Activated CD4-positive, alpha-beta T cell treated with anti-CD3 and anti-CD28 coated beads for 4 hours (primary cell): ENCODE data around the gene MAP4K3.
A peak's percentile ranks its signal among the peaks of the same experiment; 100 is the strongest.

Experiments used
- DNase-seq, 2 donors: peaks; one replicate each; pipeline ENCODE4 v3.0.0-alpha.2; 2020

Gene MAP4K3

DNA sequence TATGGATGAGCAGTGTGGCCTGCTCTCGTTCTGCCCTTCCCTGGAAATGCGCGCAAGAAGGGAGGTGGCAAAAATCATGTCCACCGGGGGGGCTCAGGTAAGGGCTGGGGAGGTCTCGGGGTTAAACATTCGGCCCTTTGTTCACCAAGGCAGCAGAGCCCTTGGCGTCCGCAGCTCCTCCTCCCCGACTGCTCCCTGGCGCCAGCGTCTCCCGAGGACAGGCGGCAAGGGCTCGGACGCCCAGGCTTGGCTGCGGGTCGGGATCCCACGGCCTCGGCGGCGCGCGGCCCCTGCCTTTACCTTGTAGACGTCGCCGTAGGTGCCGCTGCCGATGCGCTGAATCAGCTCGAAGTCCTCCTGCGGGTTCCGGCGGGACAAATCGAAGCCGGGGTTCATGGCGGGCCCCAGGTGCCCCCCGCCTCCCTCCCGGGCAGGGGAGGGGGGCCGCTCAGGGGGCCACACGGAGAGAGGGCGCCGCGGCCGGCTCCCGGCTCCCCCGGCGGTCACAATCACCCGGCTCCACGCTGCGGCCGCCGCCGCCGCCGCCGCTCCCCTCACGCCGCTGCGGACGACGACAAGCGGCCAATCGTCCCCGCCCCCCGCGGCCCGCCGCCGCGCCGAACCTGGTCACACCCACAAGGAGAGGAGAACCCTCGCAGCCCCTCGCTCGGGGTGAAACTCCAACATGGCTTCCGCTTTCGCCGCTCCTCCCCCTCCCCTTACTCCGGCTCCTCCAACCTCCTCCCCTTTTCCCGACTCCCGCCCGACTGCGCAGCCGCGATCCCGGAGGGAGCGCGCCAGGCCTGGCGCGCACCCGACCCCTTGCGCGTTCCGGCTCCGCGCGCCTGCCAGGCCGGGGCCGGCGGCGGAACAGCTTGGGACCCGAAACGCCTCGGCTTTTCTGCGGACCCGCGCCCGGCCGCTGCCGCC is at the start of gene MAP4K3:
Gene MAP4K3 (minus strand): TSS at position 694 of the 930 bp plus-strand sequence. CDS start 298 bp downstream, at position 396.
- DNase-seq = peak; percentile 74 to 76

DNA sequence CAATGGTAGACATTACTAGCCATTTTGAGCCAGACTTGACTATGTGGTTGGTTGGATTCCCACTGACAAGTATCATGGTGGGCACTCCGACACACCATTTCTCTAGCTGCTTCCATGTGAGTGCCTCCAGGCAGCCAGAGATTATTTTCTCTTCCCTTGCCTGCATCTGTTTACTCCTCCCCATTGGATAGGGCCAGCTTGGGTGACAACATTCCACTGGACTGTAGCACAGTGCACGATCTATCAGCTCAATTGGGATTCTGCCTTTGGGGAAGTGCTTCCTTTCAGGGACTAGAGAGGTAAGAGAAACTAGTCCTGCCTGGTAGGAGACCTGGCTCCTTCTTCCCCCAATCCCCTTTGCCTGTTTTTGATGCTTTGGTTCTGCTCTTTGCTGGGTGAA is 49.0 kb upstream of the MAP4K3 start:
- DNase-seq = no peak

DNA sequence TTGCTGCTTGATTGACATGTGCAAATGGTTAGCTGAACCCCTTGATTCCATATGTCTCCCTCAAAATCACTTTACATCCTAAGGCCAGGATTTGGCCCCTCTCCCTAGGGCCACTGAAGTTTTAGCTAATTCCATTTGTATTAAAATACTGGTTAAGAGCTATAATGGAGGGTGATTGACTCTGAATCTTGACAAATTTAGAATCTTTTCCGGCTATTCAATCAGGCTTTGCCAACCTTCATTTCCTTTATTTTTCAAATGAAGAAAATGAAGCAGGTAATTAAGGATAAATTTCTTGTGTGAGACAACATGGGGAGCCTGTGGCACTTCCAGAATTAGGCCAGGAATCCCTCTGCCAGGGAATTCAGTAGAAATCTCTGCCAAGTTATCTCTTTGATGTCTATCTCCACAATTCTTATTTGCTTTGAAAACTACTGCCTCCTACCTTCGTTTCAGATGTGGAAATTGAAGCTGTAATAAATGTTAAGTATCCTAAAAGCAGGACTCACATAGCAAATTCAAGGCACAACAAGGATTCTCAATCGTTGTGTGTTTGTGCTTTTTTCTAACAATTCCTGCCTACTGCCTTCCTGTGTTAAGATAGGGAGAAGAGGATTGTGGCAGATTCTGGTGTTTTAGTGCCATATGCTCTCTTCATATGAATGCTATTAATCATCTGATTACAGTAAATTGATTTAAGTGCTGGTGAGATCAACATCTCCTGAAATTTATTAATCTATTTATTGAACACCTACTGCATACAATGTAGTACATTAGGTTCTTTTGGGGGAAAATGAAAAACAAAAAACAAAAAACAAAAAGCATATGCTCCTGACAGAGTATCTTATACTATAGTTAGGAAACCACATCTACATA is 47.8 kb upstream of the MAP4K3 start:
- DNase-seq = no peak

DNA sequence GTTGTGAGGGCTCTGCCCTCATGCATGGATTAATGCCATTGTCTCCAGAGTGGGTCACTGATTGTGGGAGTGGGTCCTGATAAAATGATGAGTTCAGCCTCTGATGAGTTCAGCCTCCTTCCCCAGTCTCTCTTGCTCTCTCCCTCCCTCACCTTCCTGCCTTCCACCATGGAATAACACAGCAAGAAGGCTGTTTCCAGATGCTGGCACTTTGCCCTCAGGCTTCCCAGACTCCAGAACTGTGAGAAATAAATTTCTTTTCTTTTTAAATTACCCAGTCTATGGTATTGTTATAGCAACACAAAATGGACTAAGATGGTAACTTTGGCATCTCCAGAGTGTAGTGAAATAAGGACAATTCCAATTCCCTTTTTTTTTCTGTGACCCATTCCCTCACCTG is 47.1 kb upstream of the MAP4K3 start:
- DNase-seq = no peak

DNA sequence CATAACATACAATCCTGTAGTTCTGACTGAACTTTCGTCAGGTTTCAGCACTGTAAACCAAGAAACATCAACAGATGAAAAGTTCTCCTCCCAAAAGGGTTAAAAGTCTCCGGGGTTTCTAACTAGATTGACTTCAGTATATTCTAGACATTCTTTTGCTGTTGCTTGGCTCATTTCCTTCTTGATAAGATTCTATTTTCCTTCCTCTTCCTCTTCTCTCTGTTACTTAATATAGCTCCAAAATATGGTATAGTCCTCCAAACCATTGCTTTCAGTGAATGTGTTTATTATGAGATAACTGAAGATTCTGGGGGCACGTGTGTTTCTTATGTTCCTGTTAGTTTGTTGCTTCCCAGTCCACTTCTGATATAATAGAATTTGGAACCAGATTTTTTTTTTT is 46.4 kb upstream of the MAP4K3 start:
- DNase-seq = no peak

DNA sequence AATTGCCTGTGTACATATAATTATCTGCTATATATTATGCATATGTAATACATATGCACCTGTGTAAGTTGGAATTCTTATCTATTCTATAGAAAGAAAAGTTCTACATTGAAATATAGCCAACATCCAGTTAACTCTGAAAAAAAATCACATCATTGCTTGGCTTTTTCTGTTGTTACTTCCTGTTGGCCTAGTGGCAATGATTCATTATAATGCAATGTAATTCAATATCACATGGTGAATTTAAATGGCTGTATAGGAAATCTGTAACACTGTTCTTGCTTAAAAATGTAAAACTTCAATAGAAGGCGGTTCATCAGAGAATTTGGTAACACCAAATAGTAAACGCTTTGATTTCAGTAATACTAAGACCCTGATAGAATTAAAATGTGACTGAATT is 44.5 kb upstream of the MAP4K3 start:
- no peak for DNase-seq

DNA sequence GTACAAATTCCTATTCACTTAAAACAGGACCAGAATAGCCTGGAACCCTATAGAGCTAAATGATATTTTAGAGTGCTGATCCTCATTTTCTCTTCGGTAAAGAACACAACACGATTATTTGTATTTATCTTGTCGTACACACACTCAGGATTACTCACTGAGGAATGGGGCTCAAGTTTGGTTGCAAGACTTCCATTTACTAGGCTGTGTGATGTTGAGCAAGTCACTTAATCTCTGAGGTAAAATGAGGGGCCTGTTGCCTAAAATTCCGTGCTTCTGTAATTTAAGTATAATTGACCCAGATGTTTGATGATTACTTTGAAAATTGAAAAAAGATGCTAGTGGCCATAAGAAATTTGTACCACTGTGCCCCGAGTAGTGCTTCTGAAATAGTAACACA is 42.6 kb upstream of the MAP4K3 start:
- DNase-seq = no peak

DNA sequence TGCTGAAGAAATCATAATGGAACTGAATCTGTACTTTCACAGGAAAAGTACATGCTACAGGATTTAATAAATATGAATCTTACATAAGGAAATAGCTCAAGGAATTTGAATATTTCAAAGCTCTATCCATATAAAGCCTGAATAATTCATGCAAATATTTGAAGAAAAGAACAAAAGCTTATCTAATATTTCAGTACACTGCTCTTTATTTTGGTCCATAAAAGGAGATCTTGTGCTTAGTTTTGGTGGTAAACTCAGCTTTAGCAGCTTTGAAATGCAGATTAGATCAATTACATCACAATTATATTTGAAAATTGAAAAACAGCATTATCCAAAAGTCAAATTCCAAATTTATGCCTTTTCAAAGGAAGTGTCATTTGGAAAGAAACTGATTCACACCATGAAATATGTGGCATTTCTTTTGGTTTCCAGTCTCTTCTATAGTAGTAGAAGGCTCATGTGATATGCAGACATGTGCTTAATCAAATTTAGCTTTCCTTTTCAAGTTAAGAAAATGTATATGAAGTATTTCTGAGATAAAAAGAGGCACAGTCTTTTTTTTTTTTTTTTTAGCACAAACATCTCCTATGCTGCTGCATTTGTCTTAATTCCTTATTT is 42.1 kb upstream of the MAP4K3 start:
- no peak for DNase-seq

DNA sequence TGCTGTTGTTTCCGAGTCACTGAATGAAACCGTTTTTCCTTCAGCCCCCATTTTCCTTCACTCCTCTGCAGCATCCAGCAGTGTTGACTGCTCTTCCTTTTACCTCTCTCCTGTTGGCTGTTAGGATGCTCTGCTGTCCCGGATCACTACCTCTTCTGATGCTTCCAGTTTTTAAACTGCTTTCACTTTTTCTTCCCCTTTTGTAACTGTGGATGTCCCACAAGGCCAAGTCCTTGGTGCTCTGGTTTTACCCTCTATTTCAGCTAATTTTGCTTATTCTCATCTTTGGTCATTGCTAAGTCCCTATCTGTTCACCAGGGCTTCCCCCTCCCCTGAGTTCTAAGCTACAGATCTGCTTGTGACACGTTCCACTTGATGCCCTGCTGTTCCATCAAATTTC is 39.4 kb upstream of the MAP4K3 start:
- DNase-seq = no peak

DNA sequence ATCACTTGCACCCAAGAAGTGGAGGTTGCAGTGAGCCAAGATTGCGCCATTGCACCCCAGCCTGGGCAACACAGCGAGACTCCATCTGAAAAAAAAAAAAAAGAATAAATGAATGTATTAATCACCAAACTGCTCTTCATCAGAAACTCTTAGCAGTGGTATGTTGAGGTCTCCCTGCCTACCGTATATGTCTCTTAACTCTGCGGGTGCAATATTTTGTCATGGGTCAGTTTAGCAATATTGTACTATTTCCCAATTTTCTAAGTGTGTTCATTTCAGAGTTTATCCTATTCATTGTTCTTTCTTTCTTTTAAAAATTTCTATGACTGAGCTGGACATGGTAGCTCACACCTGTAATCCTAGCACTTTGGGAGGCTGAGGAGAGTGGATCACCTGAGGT is 37.9 kb upstream of the MAP4K3 start:
- DNase-seq = no peak

DNA sequence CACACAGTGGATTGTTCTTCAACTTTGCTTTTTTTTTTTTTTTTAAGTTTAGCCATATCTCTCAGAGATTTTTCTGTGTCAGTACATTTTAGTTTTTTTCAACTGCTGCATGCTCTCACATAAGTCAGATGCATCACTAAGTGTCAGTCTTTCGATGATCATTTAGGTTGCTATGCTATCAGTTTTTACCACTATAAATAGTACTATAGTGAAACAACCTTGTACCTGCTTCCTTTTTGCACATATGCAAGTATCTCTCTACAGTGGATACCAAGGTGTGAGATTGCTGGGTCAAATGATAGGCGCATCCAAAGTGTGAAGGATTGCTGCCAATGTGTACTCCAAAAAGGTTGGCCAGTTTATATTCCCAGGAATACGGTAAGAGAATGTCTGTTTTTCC is 33.5 kb upstream of the MAP4K3 start:
- no peak for DNase-seq

DNA sequence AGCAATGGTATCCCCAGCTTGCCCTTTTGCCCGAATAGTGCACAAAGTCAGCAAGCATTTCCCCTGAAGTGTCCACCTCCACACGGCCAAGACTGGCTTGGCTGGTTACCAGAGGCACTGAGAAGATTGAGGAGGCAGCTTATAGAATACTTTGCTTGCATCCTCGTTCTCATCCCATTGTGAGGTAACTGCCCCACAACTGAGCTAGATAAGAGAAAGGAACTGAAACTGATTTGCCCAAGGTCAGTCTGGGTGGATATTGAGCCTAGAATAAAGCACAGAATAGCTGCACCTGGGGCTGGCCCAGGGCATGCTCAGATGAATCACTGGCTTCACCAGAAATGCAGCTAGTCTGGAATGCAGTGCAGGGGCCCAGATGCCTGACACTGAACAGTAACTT is 32.7 kb upstream of the MAP4K3 start:
- DNase-seq = no peak

DNA sequence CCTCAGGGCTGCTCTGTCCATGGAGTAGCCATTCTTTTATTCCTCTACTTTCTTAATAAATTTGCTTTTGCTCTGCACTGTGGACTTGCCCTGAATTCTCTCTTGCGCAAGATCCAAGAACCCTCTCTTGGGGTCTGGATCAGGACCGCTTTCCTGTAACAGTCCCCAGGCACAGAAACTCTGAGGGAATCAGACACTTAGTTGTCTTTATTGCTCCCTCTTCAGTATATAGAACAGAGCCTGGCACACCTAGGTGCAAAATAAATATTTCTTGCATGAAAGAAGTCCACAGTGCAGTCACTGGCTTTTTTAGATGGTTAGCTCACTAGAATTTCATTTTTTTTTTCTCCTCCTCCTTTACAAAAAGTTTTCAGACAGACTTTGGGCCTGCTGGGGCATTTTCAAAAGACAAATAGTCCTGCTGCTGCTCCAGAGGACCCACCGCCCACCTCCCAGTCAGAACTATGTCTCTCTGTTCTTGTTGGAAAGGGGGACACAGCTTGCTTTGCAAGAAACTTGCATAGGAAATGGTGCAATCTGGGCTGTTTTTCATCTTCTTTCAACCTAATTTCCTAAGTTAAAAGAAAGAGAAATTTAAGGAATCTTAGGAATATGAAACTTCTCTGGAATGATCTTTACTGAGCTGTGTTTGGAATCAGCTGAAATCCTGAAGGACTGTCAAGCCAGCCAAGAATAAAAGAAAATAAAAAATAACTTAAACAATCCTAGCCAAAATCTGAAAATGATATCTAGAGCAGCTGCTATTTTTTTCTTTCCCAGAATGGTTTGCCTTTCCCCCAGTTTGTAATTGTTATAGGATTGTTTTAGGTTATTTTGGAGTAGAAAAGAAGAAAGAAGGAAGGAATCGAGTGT is 31.7 kb upstream of the MAP4K3 start:
- DNase-seq = no peak

DNA sequence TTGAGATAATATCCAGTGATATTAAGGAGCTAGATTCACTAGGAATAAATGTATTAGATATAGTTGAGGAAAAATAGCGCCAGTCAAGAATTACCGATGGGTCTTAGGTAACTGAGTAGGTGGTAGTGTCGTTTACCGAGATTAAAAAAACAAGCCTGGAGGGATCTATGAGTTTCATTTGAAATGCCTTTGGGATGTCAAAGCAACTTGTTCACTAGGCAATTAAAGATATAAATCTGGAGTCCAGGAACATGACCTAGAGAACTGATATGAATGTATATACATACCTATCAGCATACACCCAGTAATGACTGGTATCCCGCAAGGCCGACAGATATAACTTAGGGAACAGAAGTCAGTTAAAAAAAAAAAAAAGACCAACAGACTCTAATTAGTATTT is 29.2 kb upstream of the MAP4K3 start:
- DNase-seq = no peak

DNA sequence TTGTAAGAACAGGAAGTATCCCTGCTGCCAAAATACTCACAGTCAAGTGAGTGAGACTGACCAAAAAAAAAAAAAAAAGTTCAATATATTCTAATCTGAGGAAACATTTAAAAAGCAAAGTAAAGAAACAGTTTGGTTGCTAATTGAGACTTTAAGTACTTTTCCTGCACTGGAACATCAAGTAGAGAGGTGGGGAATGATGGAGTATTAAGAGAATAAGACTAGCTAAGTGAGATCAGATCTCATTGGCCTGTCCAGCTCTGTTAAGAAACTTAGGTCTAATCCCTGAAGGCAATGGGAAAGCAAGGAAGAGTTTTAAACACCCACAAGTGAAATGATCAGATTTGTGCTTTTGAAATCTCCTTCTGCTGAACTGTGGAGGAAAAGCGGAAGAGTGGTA is 27.8 kb upstream of the MAP4K3 start:
- no peak for DNase-seq

DNA sequence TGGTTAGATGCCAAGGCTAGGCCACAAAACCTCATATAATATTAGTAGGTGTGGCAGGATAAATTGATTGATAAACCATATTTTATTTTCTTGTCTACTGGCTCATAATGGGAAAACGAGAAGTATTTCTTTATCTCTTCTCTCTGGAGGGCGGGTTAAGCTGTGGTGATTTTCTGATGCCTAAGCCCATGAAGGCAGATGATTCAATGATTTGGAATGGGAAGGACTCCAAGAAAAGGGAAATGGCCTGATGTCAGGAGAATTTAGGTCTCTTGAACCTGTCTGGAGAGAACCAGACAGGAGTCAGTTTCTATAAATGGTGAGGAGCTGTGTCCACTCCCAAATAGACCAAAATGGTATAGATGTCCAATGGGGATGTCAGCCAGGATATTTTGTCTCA is 18.7 kb upstream of the MAP4K3 start:
- no peak for DNase-seq

DNA sequence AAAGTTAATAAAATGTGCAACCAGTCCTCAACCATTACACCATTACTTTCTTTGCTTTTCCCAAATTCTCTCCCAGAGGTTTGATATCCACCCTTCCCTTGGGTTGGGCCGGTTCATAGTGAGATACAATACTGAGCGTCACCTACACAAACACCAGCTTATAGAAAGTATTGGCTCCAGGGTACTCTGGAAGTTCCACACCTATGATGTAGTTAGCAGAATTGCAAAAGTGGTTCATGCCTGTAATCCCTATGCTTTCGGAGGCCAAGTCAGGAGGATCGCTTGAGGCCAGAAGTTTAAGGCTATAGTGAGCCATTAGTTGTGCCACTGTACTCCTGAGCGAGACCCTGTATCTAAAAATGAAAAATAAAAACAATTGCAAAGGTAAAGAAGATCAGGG is 15.3 kb upstream of the MAP4K3 start:
- DNase-seq = no peak

DNA sequence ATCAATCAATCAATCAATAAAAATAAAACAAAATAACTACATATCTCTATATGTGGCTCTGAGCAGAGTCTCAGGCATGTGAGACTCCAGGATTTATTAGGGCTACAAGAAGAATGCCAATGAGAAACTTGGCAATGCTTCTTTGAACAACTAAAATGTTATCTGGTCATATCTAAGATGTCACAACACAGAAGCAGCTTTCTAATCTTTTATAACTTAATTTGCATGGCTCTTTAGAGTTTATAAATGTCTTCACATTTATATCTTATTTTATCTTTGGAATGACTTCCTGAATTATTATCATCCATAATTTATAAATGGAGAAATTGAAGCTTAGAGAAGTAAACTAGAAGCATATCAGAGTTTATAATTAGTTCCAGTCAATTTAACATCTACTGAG is 14.9 kb upstream of the MAP4K3 start:
- no peak for DNase-seq

DNA sequence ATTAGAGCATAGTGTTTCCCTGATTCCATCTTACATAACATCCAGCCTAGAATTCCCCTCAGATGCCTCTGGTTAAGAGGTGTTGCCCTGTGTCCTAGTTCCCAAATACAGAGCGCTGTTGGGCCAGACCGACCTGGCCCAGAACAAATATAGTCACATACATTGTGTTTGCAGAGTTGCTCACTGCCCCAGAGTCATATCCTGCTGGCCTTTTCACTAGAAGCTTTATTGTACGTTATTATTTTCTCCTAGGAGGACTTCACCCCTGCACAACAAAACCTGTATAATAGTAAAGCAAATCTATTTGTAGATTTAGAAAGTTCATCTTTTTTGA is 11.1 kb upstream of the MAP4K3 start:
- DNase-seq = no peak

DNA sequence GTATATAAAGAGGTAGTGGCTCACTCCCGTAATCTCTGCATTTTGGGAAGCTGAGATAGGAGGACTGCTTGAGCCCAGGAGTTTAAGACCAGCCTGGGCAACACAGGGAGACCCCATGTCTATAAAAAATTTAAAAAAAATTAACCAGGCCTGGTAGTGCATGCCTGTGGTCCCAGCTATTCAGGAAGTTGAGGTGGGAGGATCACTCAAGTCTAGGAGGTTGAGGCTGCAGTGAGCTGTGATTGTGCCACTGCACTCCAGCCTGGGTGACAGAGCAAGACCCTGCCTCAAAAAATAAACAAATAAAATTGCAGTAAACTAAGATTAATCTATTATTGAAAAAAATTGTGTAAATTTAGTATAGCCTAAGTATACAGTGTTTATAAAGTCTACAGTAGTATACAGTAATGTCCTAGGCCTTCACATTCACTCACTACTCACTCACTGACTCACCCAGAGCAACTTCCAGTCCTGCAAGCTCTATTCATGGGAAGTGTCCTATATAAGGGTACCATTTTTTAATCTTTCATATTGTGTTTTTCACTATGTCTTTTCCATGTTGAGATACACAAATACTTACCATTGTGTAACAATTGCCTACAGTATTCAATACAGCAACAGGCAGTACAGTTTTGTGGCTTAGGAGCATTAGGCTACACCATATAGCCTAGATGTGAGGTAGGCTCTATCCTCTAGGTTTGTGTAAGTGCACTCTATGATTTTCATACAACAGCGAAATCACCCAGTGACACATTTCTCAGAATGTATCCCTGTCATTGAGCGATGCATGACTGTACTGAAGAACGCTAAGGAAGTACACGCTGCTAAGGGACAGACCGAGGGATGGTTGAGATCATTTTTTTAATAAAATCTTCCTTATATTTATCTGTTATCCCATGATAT is 10.4 kb upstream of the MAP4K3 start:
- DNase-seq = no peak

DNA sequence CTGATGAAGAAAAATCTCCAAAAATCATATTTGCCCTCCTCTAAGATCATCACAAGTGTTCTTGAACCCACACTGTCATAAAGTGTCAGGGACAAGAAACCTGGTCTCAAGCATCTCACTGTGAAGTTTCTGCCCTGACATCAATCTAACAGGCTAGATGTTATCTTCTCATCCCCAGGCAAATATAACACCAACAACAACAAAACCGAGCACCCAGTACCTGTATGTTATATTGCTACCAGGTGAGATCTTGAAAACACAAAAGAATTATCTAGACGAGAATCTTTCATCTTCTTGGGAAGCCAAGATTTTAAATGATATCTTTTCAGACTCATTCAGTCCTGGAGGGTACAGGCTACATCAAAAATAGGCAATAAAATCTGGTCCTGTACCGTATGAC is 8.8 kb upstream of the MAP4K3 start:
- no peak for DNase-seq

DNA sequence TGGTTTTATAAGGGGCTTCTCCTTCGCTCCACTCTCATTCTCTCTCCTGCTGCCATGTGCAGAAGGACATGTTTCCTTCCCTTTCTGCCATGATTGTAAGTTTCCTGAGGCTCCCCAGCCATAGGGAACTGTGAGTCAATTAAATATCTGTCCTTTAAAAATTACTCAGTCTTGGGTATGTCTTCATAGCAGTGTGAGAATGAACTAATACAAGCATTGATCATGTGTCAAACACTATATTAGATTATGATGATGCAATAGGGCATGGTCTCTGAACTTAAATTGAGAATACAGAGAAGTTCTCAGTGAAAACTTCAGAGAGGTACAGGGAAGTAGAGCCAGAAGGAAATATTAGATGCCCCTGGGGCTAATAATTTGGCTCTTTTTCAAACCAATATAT is 5.9 kb upstream of the MAP4K3 start:
- DNase-seq = no peak
